ENCODE measurements around the gene TMEM109. TPM values are rescaled to one million over a fixed set of nuclear protein-coding genes. Genes with fewer than 3 reads are reported as not detected.

TMEM109 gene
- total and polyA plus RNA-seq, 2 of the 13 experiments (the other 11 are each of a cell fraction or from before 2014, with no cell fraction given), result 7.7 to 18.0 TPM

- TF ChIP-seq LRRFIP1 (CRISPR knock-in tag; conservative IDR thresholded peaks at IDR 0.05) (no peak), ZFX (CRISPR knock-in tag; IDR thresholded peaks at IDR 0.05; ENCODE audit: low read depth) (peak; percentile 73), FLYWCH1 (CRISPR knock-in tag; IDR thresholded peaks at IDR 0.05) (no peak), MAZ (IDR thresholded peaks at IDR 0.05; ENCODE audit: borderline replicate concordance, low read depth, low read length) (no peak), MAZ (CRISPR knock-in tag; IDR thresholded peaks at IDR 0.05; ENCODE audit: low read depth) (peak; percentile 52; the same call in 1 of the 2 replicates), YY1 (IDR thresholded peaks at IDR 0.05; ENCODE audit: insufficient read depth, insufficient replicate concordance, low read depth, low read length) (no peak), STAT5B (CRISPR knock-in tag; IDR thresholded peaks at IDR 0.05) (no peak), AGO2 (optimal IDR thresholded peaks at IDR 0.05; ENCODE audit: low read depth, low read length) (no peak), ZNF432 (CRISPR knock-in tag; IDR thresholded peaks at IDR 0.05; ENCODE audit: borderline replicate concordance) (no peak), ZNF124 (CRISPR knock-in tag; IDR thresholded peaks at IDR 0.05) (no peak), CEBPB (IDR thresholded peaks at IDR 0.05; ENCODE audit: borderline replicate concordance, low read depth, low read length) (no peak), ZXDC (CRISPR knock-in tag; IDR thresholded peaks at IDR 0.05) (no peak), FOXK2 (IDR thresholded peaks at IDR 0.05) (no peak), ZNF292 (CRISPR knock-in tag; IDR thresholded peaks at IDR 0.05; ENCODE audit: borderline replicate concordance, low read depth) (no peak), ZNF780A (CRISPR knock-in tag; IDR thresholded peaks at IDR 0.05) (no peak), TMF1 (CRISPR knock-in tag; IDR thresholded peaks at IDR 0.05; ENCODE audit: low read depth) (no peak; the same call in 1 of the 2 replicates), HDAC1 (CRISPR knock-in tag; IDR thresholded peaks at IDR 0.05) (no peak), NFYB (CRISPR knock-in tag; IDR thresholded peaks at IDR 0.05) (no peak), ZNF333 (CRISPR knock-in tag; IDR thresholded peaks at IDR 0.05; ENCODE audit: borderline replicate concordance) (no peak), MZF1 (CRISPR knock-in tag; IDR thresholded peaks at IDR 0.05; ENCODE audit: borderline replicate concordance) (no peak), ZNF546 (CRISPR knock-in tag; conservative IDR thresholded peaks at IDR 0.05) (0 out of 2 replicates have a peak, but pooled peaks have one; percentile 40)
- TF ChIP-seq, protein P1, sequence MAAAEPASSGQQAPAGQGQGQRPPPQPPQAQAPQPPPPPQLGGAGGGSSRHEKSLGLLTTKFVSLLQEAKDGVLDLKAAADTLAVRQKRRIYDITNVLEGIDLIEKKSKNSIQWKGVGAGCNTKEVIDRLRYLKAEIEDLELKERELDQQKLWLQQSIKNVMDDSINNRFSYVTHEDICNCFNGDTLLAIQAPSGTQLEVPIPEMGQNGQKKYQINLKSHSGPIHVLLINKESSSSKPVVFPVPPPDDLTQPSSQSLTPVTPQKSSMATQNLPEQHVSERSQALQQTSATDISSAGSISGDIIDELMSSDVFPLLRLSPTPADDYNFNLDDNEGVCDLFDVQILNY (CRISPR knock-in tag; conservative IDR thresholded peaks at IDR 0.05), result no peak
- TF ChIP-seq, protein P2, sequence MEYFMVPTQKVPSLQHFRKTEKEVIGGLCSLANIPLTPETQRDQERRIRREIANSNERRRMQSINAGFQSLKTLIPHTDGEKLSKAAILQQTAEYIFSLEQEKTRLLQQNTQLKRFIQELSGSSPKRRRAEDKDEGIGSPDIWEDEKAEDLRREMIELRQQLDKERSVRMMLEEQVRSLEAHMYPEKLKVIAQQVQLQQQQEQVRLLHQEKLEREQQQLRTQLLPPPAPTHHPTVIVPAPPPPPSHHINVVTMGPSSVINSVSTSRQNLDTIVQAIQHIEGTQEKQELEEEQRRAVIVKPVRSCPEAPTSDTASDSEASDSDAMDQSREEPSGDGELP (IDR thresholded peaks at IDR 0.05; ENCODE audit: borderline replicate concordance, low read depth), result no peak
These were observed at the start of gene TMEM109 (continued) for GRCh38 chr11:60913793-60914632.
